PC-3 (cell line): Measurements from ENCODE around the gene L3MBTL4.

Experiments used
- CTCF ChIP-seq: fragments of 300-600 bp; sonication (generic); conservative IDR thresholded peaks from 2 replicates; pipeline ENCODE4 v1.5.1; 2017; ENCODE audit warnings: antibody characterized with exemption, low read depth, mild to moderate bottlenecking, low read length
- EZH2phosphoT487 ChIP-seq: fragments of 300-600 bp; sonication (generic); IDR thresholded peaks from 2 replicates; pipeline ENCODE4 v1.6.1; 2018; ENCODE audit warnings: mild to moderate bottlenecking, antibody characterized with exemption, low read length, borderline replicate concordance

DNA sequence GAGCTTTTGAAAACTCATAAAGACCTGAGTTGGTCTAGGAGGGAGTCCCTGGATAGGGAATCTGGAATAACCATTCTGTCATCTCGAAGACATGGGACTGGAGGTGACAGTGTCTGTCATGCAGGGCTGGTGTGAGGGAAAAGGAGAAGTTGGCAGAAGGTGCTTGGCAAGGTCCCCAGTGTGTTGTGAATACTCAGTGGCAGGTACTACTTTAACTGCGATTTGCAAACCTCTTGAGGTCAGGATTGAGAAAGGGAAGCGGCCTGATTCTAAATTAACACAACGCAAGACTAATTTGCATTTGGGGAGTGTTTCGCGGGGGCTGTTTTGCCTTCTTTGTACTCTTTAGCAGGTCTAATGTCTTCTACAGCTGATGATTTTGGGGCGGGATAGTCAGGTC lies 442.4 kb downstream of the L3MBTL4 start:
- no peak for TF ChIP-seq CTCF
- no peak for TF ChIP-seq EZH2phosphoT487
